GM12878 (cell line): Measurements from ENCODE around the gene FAM167B. TPM values are rescaled to one million over a fixed set of nuclear protein-coding genes. Genes with fewer than 3 reads are reported as not detected.

Source experiments
- CREM ChIP-seq: IDR thresholded peaks from 2 replicates; pipeline ENCODE4 v1.6.1; 2014; ENCODE audit warnings: antibody characterized with exemption, low read depth
- EZH2 ChIP-seq: IDR thresholded peaks from 2 replicates; pipeline ENCODE4 v1.6.1; 2012; ENCODE audit warnings: low read depth, mild to moderate bottlenecking, control low read depth, inconsistent platforms, low read length, borderline replicate concordance; ENCODE audit not compliant: control insufficient read depth
- KAT2A ChIP-seq: conservative IDR thresholded peaks from 2 replicates; pipeline ENCODE4 v1.6.1; 2011; ENCODE audit warnings: low read depth, low read length; ENCODE audit not compliant: control insufficient read depth
- MEF2B ChIP-seq: fragments of 450-650 bp; IDR thresholded peaks from 2 replicates; pipeline ENCODE4 v1.6.1; 2018; ENCODE audit warnings: mild to moderate bottlenecking, moderate library complexity; ENCODE audit not compliant: partially characterized antibody, poor library complexity, severe bottlenecking
- POU2F2 ChIP-seq: IDR thresholded peaks from 3 replicates; pipeline ENCODE4 v1.6.1; 2011; ENCODE audit warnings: low read depth, mild to moderate bottlenecking, low read length, borderline replicate concordance
- RAD21 ChIP-seq: IDR thresholded peaks from 2 replicates; pipeline ENCODE4 v1.6.1; 2011; ENCODE audit warnings: mild to moderate bottlenecking, low read depth, low read length, moderate library complexity; ENCODE audit not compliant: insufficient read depth
- RAD51 ChIP-seq: fragments of 450-650 bp; IDR thresholded peaks from 2 replicates; pipeline ENCODE4 v1.6.1; 2016; ENCODE audit warnings: moderate library complexity, mild to moderate bottlenecking, inconsistent platforms
- RB1 ChIP-seq: fragments of 450-650 bp; formaldehyde crosslinking; IDR thresholded peaks from 2 replicates; pipeline ENCODE4 v1.6.1; 2017; ENCODE audit warnings: mild to moderate bottlenecking, borderline replicate concordance
- RFX5 ChIP-seq: IDR thresholded peaks from 2 replicates; pipeline ENCODE4 v1.6.1; 2011; ENCODE audit warnings: low read depth, low read length, improper control_type of control experiment
- SUPT20H ChIP-seq: IDR thresholded peaks from 2 replicates; pipeline ENCODE4 v1.6.1; 2011; ENCODE audit warnings: low read depth, mild to moderate bottlenecking, low read length, moderate library complexity, borderline replicate concordance; ENCODE audit not compliant: control insufficient read depth
- SUZ12 ChIP-seq: fragments of 200-600 bp; sonication (generic); IDR thresholded peaks from one replicate; pipeline ENCODE4 v1.6.1; 2018; ENCODE audit warnings: antibody characterized with exemption, mild to moderate bottlenecking; ENCODE audit not compliant: unreplicated experiment
- TAF1 ChIP-seq: IDR thresholded peaks from 2 replicates; pipeline ENCODE4 v1.6.1; 2011; ENCODE audit warnings: mild to moderate bottlenecking, low read depth, low read length, borderline replicate concordance
- TCF3 ChIP-seq: IDR thresholded peaks from 2 replicates; pipeline ENCODE4 v1.6.1; 2012; ENCODE audit warnings: low read depth, mild to moderate bottlenecking, low read length, borderline replicate concordance; ENCODE audit not compliant: insufficient read depth
- ZBTB11 ChIP-seq: fragments of 450-650 bp; formaldehyde crosslinking; IDR thresholded peaks from 2 replicates; pipeline ENCODE4 v1.5.0; 2022; ENCODE audit warnings: mild to moderate bottlenecking, missing genetic modification characterization
- ZNF274 ChIP-seq: IDR thresholded peaks from one replicate; pipeline ENCODE4 v1.8.0; 2011; ENCODE audit not compliant: insufficient read length, insufficient read depth
- polyA plus RNA-seq, 11 experiments: library from polyadenylated mRNA; depleted of rRNA in 4 of 11; unstranded in 6 of 11; stranded (reverse) in 5 of 11; fragments of >200 nt; fragmentation: Nextera tagmentation in 4 of 11; fragmentation: Illumina TruSeq in 1 of 11; extraction: Ambion mirVana in 4 of 11; extraction: Trizol in 1 of 11; gene quantifications; 1 replicate in 1 of 11; 2 replicates in 10 of 11; pipeline versions ENCODE4 v1.2.1 to v1.2.3, GENCODE V29; 2011 to 2016; ENCODE audit warnings: inconsistent platforms in 2 of 11, missing spikeins in 2 of 11, low read depth in 1 of 11
- total RNA-seq, 4 experiments: library from RNA; depleted of rRNA in 3 of 4; stranded (reverse); fragments of >200 nt in 3 of 4; fragmentation: Illumina TruSeq in 1 of 4; extraction: Trizol in 1 of 4; gene quantifications; 2 replicates each; pipeline versions ENCODE4 v1.2.1 to v1.2.3, GENCODE V29; 2013 to 2021
- TF ChIP-seq, protein P1 (sequence below): IDR thresholded peaks from 2 replicates; pipeline ENCODE4 v1.6.1; 2011; ENCODE audit warnings: low read depth, low read length, improper control_type of control experiment, borderline replicate concordance
- TF ChIP-seq, protein P2 (sequence below): fragments of 450-650 bp; IDR thresholded peaks from 2 replicates; pipeline ENCODE4 v1.6.1; 2017; ENCODE audit warnings: mild to moderate bottlenecking, moderate library complexity
- TF ChIP-seq, protein P3 (sequence below): IDR thresholded peaks from 2 replicates; pipeline ENCODE4 v1.6.1; 2011; ENCODE audit warnings: borderline replicate concordance, low read depth, mild to moderate bottlenecking, moderate library complexity, low read length; ENCODE audit not compliant: insufficient read depth, poor library complexity, severe bottlenecking

The FAM167B gene
- total and polyA plus RNA-seq, 10 of the 15 experiments (the other 5 are each of a cell fraction or from before 2014, with no cell fraction given), result 0.07 to 1.2 (median 0.36) TPM; not detected in 2

- TF ChIP-seq MEF2B (no peak), TAF1 (peak; percentile 69; the same call in 1 of the 2 replicates), ZNF274 (no peak), RAD21 (no peak), SUPT20H (no peak), KAT2A (no peak), RB1 (peak; percentile 86; the same call in 1 of the 2 replicates), RAD51 (no peak), TCF3 (no peak), POU2F2 (peak; percentile 48; the same call in 2 of the 3 replicates), EZH2 (no peak), SUZ12 (no peak), ZBTB11 (no peak), RFX5 (no peak), CREM (peak; percentile 98)
- TF ChIP-seq, protein P1, sequence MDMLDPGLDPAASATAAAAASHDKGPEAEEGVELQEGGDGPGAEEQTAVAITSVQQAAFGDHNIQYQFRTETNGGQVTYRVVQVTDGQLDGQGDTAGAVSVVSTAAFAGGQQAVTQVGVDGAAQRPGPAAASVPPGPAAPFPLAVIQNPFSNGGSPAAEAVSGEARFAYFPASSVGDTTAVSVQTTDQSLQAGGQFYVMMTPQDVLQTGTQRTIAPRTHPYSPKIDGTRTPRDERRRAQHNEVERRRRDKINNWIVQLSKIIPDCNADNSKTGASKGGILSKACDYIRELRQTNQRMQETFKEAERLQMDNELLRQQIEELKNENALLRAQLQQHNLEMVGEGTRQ, result no peak
- TF ChIP-seq, protein P2, sequence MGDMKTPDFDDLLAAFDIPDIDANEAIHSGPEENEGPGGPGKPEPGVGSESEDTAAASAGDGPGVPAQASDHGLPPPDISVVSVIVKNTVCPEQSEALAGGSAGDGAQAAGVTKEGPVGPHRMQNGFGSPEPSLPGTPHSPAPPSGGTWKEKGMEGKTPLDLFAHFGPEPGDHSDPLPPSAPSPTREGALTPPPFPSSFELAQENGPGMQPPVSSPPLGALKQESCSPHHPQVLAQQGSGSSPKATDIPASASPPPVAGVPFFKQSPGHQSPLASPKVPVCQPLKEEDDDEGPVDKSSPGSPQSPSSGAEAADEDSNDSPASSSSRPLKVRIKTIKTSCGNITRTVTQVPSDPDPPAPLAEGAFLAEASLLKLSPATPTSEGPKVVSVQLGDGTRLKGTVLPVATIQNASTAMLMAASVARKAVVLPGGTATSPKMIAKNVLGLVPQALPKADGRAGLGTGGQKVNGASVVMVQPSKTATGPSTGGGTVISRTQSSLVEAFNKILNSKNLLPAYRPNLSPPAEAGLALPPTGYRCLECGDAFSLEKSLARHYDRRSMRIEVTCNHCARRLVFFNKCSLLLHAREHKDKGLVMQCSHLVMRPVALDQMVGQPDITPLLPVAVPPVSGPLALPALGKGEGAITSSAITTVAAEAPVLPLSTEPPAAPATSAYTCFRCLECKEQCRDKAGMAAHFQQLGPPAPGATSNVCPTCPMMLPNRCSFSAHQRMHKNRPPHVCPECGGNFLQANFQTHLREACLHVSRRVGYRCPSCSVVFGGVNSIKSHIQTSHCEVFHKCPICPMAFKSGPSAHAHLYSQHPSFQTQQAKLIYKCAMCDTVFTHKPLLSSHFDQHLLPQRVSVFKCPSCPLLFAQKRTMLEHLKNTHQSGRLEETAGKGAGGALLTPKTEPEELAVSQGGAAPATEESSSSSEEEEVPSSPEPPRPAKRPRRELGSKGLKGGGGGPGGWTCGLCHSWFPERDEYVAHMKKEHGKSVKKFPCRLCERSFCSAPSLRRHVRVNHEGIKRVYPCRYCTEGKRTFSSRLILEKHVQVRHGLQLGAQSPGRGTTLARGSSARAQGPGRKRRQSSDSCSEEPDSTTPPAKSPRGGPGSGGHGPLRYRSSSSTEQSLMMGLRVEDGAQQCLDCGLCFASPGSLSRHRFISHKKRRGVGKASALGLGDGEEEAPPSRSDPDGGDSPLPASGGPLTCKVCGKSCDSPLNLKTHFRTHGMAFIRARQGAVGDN, result peak; percentile 59; the same call in 1 of the 2 replicates
- TF ChIP-seq, protein P3, sequence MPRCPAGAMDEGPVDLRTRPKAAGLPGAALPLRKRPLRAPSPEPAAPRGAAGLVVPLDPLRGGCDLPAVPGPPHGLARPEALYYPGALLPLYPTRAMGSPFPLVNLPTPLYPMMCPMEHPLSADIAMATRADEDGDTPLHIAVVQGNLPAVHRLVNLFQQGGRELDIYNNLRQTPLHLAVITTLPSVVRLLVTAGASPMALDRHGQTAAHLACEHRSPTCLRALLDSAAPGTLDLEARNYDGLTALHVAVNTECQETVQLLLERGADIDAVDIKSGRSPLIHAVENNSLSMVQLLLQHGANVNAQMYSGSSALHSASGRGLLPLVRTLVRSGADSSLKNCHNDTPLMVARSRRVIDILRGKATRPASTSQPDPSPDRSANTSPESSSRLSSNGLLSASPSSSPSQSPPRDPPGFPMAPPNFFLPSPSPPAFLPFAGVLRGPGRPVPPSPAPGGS, result peak; percentile 64
Measured at GRCh38 chr1:32205401-32206370, 41.3 kb upstream of the FAM167B start, which contains the start of gene IQCC (continued).
